Inflammatory macrophage (primary cell): ENCODE data around the gene MFF.

Source experiments
- DNase-seq, 2 donors: peaks; one replicate each; pipeline ENCODE4 v3.0.0-alpha.2; 2020 to 2022
- total RNA-seq, 18 experiments: gene quantifications; one replicate each; lab custom pipeline; 2026; ENCODE audit warnings: mixed read lengths in 6 of 18, inconsistent platforms in 2 of 18; lab: John Stamatoyannopoulos, UW

Gene MFF
- total RNA-seq: 21.4 to 64.4 (median 48.1) reads per million in 18 experiments

GRCh38 chr2:227324995-227325838 is at the start of gene MFF:
Gene MFF (plus strand): TSS chr2:227325251. CDS start chr2:227330666, 5,415 bp downstream.
- DNase-seq: peak; percentile 94 to 96

- no peak for DNase-seq
Observed at GRCh38 chr2:227280895-227281294, 44.2 kb upstream of the MFF start.

GRCh38 chr2:227285741-227286236 is 39.3 kb upstream of the MFF start:
- no peak for DNase-seq

- no peak for DNase-seq
Observed at GRCh38 chr2:227287771-227288170, 37.3 kb upstream of the MFF start.

GRCh38 chr2:227292314-227292713 is 32.7 kb upstream of the MFF start:
- no peak for DNase-seq

GRCh38 chr2:227293531-227293930 is 31.5 kb upstream of the MFF start:
- no peak for DNase-seq

GRCh38 chr2:227295806-227296205 is 29.2 kb upstream of the MFF start:
- DNase-seq: no peak

GRCh38 chr2:227296671-227297405 is 28.2 kb upstream of the MFF start:
- DNase-seq: no peak

- DNase-seq: no peak
Observed at GRCh38 chr2:227301523-227301922, 23.5 kb upstream of the MFF start.

- no peak for DNase-seq
Observed at GRCh38 chr2:227308784-227309183, 16.3 kb upstream of the MFF start.

GRCh38 chr2:227310756-227311110 is 14.3 kb upstream of the MFF start:
- no peak for DNase-seq

- DNase-seq: no peak
Observed at GRCh38 chr2:227311861-227312506, 13.1 kb upstream of the MFF start.

GRCh38 chr2:227312579-227312978 is 12.5 kb upstream of the MFF start:
- DNase-seq: no peak

- no peak for DNase-seq
Observed at GRCh38 chr2:227313310-227313709, 11.7 kb upstream of the MFF start.

- no peak for DNase-seq
Observed at GRCh38 chr2:227317834-227318233, 7.2 kb upstream of the MFF start.

- DNase-seq: no peak
Observed at GRCh38 chr2:227320305-227321094, 4.6 kb upstream of the MFF start.

GRCh38 chr2:227322530-227323205 is 2.4 kb upstream of the MFF start:
- no peak for DNase-seq

- no peak for DNase-seq
Observed at GRCh38 chr2:227323818-227324217, 1.2 kb upstream of the MFF start.

- DNase-seq: peak in 1 of 2 donors; percentile 6
Observed at GRCh38 chr2:227324642-227324994, 433 bp upstream of the MFF start.

- peak in 1 of 2 donors; percentile 43 for DNase-seq
Observed at GRCh38 chr2:227325839-227326195, 766 bp downstream of the MFF start.

- DNase-seq: no peak
Observed at GRCh38 chr2:227326783-227327182, 1.7 kb downstream of the MFF start.

GRCh38 chr2:227335713-227336112 is 10.7 kb downstream of the MFF start:
- peak in 1 of 2 donors; percentile 27 for DNase-seq
